NOMO-1 treated with dmso at 0.1 percent for 144 hours (cell line): ENCODE measurements around the gene PTRHD1.
A peak's percentile ranks its signal among the peaks of the same experiment; 100 is the strongest.
"Not testable (repeated sequence)": the region's sequence is repeated elsewhere in the genome, so short reads cannot be mapped to it uniquely, and the experiment has no call there.

Experiments
- DNase-seq: peaks from one replicate; lab custom pipeline; 2025; ENCODE audit not compliant: unreplicated experiment; lab: John Stamatoyannopoulos, UW

The PTRHD1 gene

DNA sequence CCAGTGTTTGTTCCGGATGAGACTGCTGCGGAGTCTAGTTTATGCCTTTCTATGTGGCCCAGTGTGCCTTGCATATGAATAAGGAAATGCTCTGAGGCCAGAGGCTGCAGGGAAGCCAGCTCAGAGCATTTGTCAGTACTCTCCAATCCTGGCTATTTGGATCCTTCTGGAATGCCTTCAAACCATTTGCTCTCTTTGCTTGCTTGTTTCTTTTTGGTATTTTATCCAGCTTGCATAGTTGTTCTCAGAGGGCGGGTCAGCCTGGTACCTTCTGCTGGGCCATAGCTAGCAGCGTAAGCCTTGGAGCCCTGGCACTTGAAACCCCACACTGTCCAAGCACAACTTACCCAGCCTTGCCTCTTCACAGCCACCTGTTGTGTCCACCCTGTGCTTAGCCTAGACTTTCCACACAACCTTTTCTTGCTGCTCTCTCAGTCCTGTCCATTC is 20.5 kb upstream of the PTRHD1 start:
- no peak for DNase-seq

DNA sequence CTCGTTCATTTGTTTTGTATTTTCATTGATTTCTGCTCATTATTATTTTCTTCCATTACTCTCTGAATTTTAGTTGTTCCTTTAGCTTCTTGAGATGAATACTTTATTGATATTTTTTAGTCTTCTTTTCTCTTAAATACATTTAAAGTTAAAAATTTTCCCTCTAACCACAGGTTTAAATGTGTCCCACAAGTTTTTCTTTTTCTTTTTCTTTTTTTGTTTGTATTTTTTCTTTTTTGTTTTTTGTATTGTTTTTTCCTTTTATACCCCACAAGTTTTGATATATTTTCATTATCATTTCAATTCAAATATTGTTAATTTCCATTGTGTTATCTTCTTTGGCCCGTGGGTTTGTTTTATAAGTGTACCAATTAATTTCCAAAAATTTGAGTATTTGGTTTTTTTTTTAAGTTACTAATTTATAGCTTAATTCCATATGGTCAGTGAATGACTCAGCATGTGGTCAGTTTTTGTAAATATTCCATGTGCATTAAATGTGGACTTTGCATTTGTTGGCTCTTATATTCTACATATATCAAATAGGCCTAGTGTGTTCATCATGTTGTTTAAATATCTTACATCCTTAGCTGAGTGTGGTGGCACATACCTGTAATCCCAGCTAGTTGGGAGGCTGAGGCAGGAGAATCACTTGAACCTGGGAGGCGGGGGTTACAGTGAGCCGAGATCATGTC is 16.3 kb upstream of the PTRHD1 start:
- no peak for DNase-seq

DNA sequence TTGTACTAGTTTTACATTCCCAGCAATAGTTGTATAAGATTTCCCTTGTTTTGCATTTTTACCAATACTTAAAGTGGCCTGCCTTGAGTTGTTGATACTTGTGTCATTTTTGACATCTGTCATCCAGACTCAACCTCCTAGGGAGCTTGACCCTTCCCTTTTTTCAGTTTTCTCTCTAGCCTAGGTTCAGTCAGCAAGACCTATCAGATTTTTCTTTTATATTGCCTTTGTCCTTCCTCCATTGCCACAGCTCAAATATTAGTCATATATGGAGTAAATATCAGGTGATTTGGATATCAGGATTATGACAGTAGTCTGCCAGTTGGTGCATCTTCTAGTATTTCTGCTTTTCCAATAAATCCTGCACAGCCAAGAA is 13.5 kb upstream of the PTRHD1 start:
- DNase-seq = no peak

DNA sequence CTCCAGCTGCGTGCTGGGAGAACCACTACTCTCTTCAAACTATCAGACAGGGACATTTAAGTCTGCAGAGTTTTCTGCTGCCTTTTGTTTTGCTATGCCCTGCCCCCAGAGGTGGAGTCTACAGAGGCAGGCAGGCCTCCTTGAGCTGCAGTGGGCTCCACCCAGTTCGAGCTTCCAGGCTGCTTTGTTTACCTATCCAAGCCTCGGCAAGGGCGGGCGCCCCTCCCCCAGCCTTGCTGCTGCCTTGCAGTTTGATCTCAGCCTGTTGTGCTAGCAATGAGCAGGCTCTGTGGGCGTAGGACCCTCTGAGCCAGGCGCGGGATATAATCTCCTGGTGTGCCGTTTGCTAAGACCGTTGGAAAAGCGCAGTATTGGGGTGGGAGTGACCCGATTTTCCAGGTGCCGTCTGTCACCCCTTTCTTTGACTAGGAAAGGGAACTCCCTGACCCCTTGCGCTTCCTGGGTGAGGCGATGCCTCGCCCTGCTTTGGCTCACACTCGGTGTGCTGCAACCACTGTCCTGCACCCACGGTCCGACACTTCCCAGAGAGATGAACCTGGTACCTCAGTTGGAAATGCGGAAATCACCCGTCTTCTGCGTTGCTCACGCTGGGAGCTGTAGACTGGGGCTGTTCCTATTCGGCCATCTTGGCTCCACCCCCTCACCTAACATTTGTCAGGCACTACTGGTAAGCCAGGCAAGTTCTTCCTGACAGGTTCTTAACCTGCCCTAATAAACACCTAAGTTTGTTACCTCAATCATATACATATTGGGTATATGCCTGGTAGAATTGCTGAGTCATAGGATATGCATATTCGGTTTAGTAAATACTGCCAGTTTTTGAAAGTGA is 12.8 kb upstream of the PTRHD1 start:
- DNase-seq = not testable (repeated sequence)

DNA sequence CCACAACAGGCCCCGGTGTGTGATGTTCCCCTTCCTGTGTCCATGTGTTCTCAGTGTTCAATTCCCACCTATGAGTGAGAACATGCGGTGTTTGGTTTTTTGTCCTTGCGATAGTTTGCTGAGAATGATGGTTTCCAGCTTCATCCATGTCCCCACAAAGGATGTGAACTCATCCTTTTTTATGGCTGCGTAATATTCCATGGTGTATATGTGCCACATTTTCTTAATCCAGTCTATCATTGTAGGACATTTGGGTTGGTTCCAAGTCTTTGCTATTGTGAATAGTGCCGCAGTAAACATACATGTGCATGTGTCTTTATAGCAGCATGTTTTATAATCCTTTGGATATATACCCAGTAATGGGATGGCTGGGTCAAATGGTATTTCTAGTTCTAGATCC is 7.3 kb upstream of the PTRHD1 start:
- not testable (repeated sequence) for DNase-seq

DNA sequence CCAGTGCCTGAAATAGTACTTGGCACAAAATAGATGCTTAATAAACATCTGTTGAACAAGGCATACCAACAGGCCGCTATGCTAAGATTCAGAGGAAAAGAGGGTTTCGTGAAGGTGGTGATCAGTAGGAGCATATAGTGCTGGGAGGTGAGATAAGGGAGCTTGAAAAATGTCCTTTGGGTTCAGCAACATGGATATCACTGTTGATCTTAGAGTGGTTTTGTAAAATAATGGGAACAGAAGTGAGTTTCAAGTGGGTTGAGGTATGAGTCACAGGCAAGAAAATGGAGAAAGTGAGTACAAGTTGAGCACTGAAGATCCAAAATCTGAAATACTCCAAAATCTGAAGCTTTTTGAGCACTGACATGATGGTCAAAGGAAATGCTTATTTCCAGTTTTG is 4.5 kb upstream of the PTRHD1 start:
- no peak for DNase-seq

DNA sequence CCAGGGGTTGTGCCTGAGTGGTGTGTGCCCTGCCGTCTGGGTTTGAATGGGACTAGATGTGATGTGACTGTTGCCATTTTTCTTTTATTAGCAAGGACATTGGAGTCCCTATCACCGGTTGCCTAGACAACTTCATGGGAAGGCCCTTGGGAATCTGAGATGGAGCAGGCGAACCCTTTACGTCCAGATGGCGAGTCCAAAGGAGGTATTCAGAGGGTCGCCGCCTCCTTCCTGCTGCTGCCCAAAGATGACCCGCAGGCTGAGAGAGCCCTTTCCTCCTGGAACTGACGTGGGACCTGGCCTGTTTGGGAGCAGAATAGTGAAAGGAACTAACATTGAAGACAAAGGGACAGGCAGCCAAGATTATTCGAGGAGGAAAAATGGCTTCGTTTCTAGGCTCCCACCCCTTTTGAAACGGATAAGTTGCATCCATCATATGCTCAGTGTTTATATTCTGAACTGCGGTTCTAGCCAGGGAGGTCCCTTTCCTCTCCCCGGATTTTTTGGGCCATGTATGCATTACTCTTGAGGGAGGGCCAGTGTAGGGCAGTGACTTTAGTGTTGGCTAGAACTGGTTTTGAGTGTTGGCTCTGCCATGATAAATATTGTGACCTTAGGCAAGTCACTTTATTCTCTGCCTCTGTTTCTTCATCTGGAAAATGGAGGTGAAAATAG is 707 bp upstream of the PTRHD1 start:
- DNase-seq = no peak

DNA sequence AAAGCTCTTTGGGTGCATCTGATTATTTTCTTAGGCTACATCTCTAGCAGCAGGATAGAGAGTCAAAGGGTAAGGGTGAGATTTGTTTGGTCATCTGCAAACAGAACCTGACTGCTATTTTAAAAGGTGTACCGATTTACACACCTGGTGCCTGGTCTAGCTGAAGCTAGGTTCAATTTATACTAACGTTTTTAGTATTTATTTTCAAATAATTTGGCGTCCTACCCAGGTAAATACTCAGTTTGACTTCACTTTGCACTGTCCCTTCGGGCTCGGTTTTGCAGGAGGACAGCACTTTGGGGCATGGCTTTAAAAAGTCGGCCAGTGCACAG is 683 bp downstream of the PTRHD1 start:
- DNase-seq = no peak

DNA sequence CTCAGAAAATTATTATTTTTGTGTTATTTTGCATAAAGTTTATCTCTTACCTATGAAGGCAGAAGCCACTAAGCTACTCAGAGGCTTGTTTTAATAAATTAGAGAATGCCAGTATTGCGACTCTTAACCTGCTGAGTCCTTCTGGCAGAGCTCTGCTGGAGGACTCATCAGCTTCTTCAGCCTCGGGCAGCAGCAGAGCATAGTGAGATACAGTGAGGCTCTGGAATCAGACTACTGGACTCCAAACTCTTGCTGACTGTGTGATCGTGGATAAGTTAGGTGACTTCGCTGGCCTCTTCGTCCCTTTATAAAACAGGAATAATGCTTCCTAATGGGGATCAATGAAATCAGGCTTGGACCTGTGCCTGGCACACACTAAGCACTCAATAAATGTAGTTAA is 1.7 kb downstream of the PTRHD1 start:
- no peak for DNase-seq

DNA sequence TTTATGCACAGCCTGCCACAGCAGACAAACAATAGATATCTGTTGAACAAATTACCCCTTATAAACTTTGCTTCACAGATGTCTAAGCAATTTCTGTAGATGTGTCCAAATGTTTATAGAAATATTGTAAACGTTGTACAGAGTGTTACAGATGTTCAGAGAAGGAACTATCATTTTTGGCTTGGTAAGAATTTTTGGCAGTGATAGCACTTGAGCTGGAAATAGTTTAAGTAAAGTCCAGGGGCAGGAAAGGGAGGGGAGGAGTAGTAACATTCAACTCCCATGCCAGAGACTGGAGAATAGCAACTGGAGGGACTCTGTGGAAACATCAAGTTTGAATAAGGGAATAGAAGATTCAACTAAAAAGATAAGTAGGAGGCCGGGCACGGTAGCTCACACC is 4.4 kb downstream of the PTRHD1 start:
- no peak for DNase-seq

DNA sequence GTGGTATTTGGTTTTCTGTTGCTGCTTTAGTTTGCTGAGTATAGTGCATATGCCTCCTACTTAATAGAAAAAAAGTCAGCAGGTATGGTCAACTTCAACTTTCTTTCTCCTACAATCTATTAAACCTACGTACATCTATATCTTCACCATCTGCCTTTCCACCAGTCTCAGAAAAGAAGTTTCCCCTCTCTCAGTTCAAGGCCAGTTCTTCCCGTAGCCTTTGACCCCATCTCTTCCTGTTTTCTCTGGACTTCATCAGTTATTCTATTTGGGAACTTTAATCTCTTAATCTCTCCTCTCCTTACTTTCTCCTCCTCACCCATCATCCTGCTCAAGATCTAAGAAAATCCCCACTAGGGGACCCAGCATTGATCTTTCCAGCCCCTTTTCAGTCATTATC is 5.7 kb downstream of the PTRHD1 start:
- no peak for DNase-seq

DNA sequence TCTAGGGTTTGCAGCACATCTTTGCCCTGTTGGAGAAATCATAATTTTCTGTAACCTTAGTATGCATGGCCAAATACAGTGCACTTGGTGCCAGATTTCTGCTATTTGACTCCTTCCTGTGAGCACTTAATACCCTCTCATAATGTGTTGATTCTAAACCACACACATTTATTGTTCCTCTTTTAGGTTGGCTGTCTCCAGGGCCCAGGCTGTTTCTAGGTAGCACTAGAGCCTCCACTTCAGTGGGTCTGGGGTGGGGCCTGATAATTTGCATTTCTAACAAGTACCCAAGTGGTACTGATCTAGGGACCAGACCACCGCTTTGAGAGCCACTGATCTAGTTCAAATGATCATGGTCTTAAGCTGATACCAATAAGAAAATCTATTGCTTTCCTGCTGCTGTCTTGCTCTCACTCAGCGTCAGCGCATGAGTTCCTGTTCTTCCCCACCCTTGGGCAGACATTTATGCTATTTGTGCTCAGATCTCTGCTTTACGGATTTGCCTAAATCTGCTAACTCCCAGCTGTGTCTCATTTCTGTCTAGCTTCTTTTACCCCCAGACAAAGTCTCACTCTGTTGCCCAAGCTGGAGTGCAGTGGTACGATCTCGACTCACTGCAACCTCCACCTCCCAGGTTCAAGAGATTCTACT is 7.4 kb downstream of the PTRHD1 start:
- DNase-seq = peak; percentile 39

DNA sequence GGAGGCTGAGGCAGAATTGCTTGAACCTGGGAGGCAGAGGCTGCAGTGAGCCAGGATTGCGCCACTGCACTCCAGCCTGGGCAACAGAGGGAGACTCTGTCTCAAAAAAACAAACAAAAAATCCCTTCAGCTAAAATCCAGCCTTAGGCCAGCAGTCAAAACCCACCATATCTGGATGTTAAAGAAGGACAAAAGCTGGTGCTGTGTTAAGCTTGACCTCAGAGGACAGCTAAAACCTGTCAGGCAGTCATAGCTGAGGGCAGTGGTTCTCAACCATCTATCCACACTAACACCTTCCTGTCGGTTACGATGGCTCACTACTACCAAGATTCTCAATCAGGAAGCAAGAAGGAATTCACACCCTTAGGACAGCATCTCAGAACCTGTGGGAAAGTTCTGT is 9.6 kb downstream of the PTRHD1 start:
- no peak for DNase-seq

DNA sequence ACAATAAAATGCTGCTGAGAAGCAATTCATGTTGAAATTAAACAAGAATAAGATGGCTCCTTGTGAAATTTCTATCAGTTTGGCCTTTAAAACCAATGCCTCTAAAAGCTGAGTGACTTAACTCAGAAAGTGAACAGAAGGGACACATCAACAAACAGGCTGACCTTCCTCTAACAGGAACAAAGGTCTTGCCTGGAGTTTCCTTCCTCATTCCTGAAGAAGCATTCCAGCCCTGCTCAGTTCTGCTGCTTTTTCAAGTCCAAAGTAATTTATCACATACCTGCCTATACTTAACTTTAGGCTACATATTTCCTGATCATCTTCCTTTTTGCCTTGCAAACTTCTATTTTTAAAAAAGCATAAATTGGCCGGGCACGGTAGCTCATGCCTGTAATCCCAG is 14.1 kb downstream of the PTRHD1 start:
- DNase-seq = no peak

DNA sequence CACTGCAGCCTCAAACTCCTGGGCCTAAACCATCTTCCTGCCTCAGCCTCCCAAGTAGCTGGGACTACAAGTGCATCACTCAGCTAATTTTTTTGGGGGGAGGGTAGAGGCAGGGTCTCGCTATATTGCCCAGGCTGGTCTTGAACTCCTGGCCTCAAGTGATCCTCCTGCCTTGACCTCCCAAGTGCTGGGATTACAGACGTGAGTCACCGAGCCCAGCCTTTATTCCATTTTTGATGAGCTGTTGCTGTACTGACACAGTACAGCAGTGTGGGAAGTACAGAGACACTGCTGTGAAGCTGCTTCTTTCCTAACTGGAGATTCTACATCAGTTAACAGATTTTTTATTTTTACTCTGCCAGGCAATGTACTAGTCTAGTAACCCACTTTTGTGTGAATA is 18.8 kb downstream of the PTRHD1 start:
- DNase-seq = no peak

DNA sequence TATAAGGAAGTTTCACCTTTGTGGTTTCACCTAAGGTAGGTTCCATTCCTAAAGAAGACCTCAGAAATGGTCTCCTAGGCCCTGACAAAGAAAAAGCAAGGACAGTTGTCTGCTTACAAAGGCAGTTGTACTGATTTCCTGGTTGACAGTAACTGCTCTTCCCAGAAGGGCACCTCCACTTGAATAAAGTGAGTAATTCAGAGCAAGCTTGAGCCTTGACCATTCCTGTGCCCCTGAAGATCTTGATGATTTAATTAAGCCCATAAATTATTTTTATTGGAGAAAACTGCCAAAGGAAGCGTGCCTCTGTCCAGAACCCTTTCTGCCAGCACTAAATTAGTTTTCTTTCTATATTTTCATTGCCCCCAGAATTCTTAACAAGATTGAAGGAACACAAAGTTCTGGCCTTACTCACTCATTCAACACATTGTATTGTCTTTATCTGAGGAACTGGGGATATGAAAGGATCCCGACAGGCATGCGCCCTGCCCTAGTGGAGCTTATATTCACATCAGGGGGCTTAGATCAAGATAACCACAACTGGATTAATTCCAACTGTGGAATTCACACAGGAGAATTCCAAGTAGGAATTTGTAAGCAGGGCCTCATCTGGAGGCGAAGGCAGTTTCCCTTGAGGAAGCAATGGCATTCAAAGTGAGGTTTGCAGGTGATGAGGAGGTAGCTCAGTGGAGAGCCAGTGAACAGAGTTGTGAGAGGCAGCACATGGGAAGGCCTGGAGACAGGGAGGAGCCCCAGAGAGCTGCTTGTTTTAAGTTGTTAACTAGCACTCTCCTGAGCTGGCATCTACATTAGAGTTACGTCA is 21.2 kb downstream of the PTRHD1 start:
- DNase-seq = no peak

DNA sequence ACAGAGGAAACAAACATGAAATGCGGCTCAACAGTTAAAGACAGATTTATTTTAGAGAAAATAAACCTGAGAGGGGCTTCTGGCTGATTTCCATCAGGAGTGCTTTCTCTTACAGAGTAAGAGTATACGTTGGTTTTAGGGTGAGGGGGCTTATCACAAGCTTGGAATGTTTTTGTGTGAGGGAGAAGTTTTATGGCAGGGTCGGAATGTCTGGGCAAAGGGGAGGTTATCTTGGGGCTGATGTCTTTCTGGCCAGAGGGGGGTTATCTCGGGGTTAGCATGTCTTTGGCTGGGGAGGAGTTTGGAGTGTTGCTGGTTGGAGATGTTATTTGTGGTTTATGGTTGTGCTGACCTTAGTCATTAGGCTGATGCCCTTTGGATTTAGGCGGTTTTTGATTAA is 22.1 kb downstream of the PTRHD1 start:
- DNase-seq = no peak

DNA sequence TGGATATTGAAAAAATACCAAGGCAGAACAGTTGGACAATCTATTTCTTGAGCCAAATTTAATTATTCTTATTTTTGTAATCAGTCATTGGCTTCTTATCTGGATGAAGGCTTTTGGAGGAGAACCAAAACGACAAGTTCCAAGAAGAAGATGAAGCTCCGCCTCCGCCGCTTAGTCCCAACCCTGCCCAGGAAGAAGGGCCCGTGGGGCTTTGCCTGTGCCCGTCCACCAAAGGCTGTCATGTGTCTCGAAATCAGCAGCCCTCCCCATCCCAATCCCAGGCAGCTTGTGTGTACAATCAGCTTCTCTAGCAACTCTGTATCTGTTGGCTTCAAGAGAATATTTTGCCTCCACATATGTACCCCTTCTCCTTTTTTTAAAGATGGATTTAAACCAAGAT is 24.6 kb downstream of the PTRHD1 start:
- no peak for DNase-seq

DNA sequence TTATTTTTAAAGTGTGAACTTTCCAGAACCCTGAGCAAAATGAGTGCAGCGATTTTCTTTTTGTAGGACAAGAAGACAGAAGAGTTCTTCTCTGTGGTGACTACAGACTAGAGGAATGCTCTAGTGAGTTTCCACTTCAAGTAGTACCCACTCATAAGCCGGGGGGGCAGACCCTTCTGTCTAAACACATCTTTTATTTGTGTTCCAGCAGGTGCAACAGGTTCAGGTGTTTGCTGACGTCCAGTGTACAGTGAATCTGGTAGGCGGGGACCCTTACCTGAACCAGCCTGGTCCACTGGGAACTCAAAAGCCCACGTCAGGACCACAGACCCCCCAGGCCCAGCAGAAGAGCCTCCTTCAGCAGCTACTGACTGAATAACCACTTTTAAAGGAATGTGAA is 25.2 kb downstream of the PTRHD1 start:
- no peak for DNase-seq

DNA sequence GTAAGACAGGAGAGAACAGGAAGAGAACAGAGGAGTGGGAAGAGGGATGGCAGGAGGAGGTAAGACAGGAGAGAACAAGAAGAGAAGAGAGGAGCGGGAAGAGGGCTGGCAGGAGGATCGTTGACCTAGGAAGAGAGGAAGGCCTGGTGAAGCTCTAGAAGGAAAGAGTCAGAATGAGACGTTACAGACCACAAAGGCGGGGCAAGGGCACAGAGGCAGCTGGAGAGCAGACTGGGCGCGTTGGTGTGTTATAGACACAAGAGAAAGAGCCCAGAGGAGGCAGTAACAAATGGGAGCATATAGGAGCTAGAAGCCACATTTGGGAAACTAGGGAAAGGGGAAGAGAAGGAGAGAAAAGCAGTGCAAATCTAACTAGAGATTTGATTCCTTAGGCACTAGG is 26.6 kb downstream of the PTRHD1 start:
- no peak for DNase-seq

DNA sequence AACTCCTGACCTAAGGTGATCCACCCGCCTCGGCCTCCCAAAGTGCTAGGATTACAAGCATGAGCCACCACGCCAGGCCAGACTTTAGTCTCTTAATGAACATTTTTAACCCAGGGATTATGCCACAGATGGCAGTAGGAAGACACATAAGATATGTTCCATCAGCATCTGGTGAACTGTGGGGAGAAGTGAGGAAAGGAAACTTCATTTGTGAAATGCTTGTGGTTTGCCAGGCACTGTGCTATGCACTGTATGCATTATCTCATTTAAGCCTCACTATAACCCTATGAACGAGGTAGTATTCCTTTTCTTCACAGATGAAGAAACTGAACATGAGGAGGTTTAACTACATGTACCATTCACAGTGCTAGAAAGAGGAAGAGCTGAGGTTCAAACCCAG is 29.3 kb downstream of the PTRHD1 start:
- DNase-seq = no peak
